Measurements from ENCODE around the gene CHADL. TPM values are rescaled to one million over a fixed set of nuclear protein-coding genes. Genes with fewer than 3 reads are reported as not detected.

The CHADL gene
- total RNA-seq = 1 to 10 TPM in 4 of 7 donors, under 1 TPM in 2, not detected in 1; 0.40 to 2.2 (median 1.2) TPM
- 1 to 10 TPM in 1 of 3 donors, under 1 TPM in 2; 0.89 to 1.3 (median 0.96) TPM for polyA plus RNA-seq
- long read RNA-seq, donor 1 = 0 reads
- long read RNA-seq, donor 2 = 0 reads

- Histone ChIP-seq H3K4me3 (no peak within 1 kb of the TSS), H3K27ac (no peak within 1 kb of the TSS), H3K4me1 (peaks cover 8 to 24% (median 17%) of the 10 kb centered on the region in 6 donors), H3K9me3 (no peaks in the 10 kb centered on the region), H3K36me3 (peaks cover 0 to 21% (median 2%) of the 10 kb centered on the region in 6 donors), H3K27me3 (replicated peaks in 1 of 7) (no peaks in the 10 kb centered on the region)
- TF ChIP-seq POLR2AphosphoS5 (IDR thresholded peaks at IDR 0.05) = peak in 1 of 3 donors; percentile 55
- TF ChIP-seq, protein P1, sequence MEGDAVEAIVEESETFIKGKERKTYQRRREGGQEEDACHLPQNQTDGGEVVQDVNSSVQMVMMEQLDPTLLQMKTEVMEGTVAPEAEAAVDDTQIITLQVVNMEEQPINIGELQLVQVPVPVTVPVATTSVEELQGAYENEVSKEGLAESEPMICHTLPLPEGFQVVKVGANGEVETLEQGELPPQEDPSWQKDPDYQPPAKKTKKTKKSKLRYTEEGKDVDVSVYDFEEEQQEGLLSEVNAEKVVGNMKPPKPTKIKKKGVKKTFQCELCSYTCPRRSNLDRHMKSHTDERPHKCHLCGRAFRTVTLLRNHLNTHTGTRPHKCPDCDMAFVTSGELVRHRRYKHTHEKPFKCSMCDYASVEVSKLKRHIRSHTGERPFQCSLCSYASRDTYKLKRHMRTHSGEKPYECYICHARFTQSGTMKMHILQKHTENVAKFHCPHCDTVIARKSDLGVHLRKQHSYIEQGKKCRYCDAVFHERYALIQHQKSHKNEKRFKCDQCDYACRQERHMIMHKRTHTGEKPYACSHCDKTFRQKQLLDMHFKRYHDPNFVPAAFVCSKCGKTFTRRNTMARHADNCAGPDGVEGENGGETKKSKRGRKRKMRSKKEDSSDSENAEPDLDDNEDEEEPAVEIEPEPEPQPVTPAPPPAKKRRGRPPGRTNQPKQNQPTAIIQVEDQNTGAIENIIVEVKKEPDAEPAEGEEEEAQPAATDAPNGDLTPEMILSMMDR (IDR thresholded peaks at IDR 0.05 in 8 of 11, conservative IDR thresholded peaks at IDR 0.05 in 3 of 11) = no peak
- intact Hi-C loops (cut with DNase I; ENCODE audit: low total_unique reads) = no loop called here
- WGBS, 5 donors = 68 to 76% (median 73%) methylated on average over 11 to 24 of the region's 24 CpGs
- no peak for DNase-seq
These were observed at the start of gene CHADL for GRCh38 chr22:41240377-41241132. Gene CHADL, minus strand, starts transcription at chr22:41240931. Its CDS starts 50 bp downstream, at chr22:41240881.

GRCh38 chr22:41289671-41290070, 48.9 kb upstream of the CHADL start:
- 87 to 97% (median 90%) methylated on average over 1 of the region's 1 CpG for WGBS, 5 donors
- TF ChIP-seq, protein P1 (IDR thresholded peaks at IDR 0.05 in 8 of 11, conservative IDR thresholded peaks at IDR 0.05 in 3 of 11) = no peak
- TF ChIP-seq POLR2A (IDR thresholded peaks at IDR 0.05) = no peak
- TF ChIP-seq POLR2AphosphoS5 (IDR thresholded peaks at IDR 0.05) = no peak
- Histone ChIP-seq H3K27ac (peak overlapping the region in 3 of 8 donors; percentile 20 to 92 (median 36)), H3K27me3 (replicated peaks in 1 of 7) (no peaks in the 10 kb centered on the region), H3K4me1 (peaks cover 0 to 43% (median 27%) of the 10 kb centered on the region in 6 donors), H3K36me3 (peaks cover 0 to 2% (median under 1%) of the 10 kb centered on the region in 6 donors), H3K4me3 (no peak overlapping the region), H3K9me3 (no peaks in the 10 kb centered on the region)
- no peak for DNase-seq
- intact Hi-C loops (cut with DNase I; ENCODE audit: low total_unique reads) = no loop called here

DNA sequence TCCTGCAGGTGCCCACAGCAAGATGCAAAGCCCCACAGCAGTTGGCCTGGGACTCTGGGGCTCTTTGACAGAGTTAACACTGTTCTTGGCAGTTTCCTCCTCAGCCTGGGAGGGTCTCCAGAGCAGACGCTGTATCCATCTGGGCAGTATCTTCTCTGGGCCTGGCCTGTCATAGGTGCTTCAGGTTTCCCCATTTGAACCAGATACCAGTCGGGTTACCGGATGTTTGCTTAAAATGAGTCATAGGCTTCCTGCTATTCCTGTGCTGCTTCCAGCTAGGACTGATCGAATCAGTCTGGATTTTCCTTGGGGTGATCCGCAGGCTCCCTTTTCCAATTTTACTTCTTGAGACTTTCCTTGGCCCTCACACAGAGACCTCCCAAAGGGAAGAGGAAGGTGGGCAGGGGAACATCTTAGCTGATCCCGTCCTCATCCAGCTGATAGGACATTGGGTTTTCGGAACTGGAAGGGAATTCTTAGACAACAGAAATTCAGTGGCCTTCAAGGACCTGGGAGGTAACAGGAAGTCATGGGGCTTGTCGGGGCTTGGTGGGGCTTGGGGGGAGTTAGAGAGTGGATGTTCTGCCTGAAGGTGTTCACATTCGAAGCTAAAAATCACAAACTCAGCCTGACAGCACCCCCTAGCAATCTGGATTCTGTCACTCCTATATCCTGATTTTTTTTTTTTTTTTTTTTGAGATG, 47.7 kb upstream of the CHADL start:
- no peak overlapping the region for H3K4me3 ChIP-seq
- no peaks in the 10 kb centered on the region for H3K9me3 ChIP-seq
- intact Hi-C loops (cut with DNase I; ENCODE audit: low total_unique reads) = no loop called here
- H3K27ac ChIP-seq = peak overlapping the region in 7 of 8 donors; percentile 34 to 96 (median 92)
- WGBS, 5 donors = 59 to 76% (median 61%) methylated on average over 9 of the region's 9 CpGs
- no peak for DNase-seq
- TF ChIP-seq POLR2AphosphoS5 (IDR thresholded peaks at IDR 0.05) (no peak), POLR2A (IDR thresholded peaks at IDR 0.05) (no peak)
- TF ChIP-seq, protein P1 (IDR thresholded peaks at IDR 0.05 in 8 of 11, conservative IDR thresholded peaks at IDR 0.05 in 3 of 11) = no peak
- H3K27me3 ChIP-seq (replicated peaks in 1 of 7) = no peaks in the 10 kb centered on the region
- H3K4me1 ChIP-seq = peaks cover 0 to 53% (median 30%) of the 10 kb centered on the region in 6 donors
- peaks cover 0 to 15% (median 4%) of the 10 kb centered on the region in 6 donors for H3K36me3 ChIP-seq
